Mesodermal cell (in vitro differentiated cells): ENCODE measurements around the gene ZGPAT.
A peak's percentile ranks its signal among the peaks of the same experiment; 100 is the strongest.

ENCODE experiments used
- H3K27ac ChIP-seq: 2 replicates; pipeline ENCODE4 v1.7.0; 2013; ENCODE audit warnings: mild to moderate bottlenecking, low read depth, low read length, moderate library complexity; ENCODE audit not compliant: severe bottlenecking
- H3K36me3 ChIP-seq: 2 replicates; pipeline ENCODE4 v1.7.1; 2013; ENCODE audit warnings: mild to moderate bottlenecking, low read length, moderate library complexity; ENCODE audit not compliant: control insufficient read depth, insufficient read depth
- H3K4me1 ChIP-seq: one replicate; pipeline ENCODE4 v1.7.1; 2013; ENCODE audit warnings: mild to moderate bottlenecking, low read length; ENCODE audit not compliant: insufficient read depth, control insufficient read depth, poor library complexity, severe bottlenecking
- H3K4me3 ChIP-seq: 2 replicates; pipeline ENCODE4 v1.7.0; 2013; ENCODE audit warnings: low read length, control low read depth, mild to moderate bottlenecking; ENCODE audit not compliant: insufficient read depth, poor library complexity, severe bottlenecking; ENCODE audit errors: extremely low read depth
- H3K9me3 ChIP-seq: 2 replicates; pipeline ENCODE4 v1.7.1; 2013; ENCODE audit warnings: mild to moderate bottlenecking, low read length, moderate library complexity; ENCODE audit not compliant: control insufficient read depth
- WGBS, 2 experiments: methylation state at CpG; one replicate each; pipeline ENCODE4 v1.1.5; 2013; ENCODE audit warnings: missing lambda C conversion rate in 2 of 2; ENCODE audit not compliant: insufficient coverage in 2 of 2; 5-methylcytosine and 5-hydroxymethylcytosine counted together

ZGPAT gene

DNA sequence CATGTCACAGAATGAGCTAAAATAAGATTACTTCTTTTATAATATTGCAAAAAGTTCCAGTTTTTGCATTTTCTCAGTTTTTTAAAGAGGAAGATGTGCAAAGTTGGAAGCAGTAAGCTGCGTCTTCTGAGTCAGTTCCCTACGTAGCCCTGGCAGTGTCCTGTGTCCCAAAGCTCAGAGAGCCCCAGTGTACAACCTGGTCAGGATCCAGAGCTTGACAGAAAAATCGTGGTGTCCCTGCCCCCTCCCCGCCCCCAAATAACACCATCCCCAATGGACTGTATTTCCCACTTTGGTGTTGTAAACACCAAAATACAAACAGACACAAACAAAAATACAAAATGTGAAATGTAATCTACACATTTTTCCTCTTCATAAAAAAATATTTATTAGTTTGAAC is 36.3 kb downstream of the ZGPAT start:
- no peak overlapping the region for H3K4me3 ChIP-seq
- WGBS, 2 experiments = 90 to 100% methylated on average over 2 of the region's 4 CpGs

DNA sequence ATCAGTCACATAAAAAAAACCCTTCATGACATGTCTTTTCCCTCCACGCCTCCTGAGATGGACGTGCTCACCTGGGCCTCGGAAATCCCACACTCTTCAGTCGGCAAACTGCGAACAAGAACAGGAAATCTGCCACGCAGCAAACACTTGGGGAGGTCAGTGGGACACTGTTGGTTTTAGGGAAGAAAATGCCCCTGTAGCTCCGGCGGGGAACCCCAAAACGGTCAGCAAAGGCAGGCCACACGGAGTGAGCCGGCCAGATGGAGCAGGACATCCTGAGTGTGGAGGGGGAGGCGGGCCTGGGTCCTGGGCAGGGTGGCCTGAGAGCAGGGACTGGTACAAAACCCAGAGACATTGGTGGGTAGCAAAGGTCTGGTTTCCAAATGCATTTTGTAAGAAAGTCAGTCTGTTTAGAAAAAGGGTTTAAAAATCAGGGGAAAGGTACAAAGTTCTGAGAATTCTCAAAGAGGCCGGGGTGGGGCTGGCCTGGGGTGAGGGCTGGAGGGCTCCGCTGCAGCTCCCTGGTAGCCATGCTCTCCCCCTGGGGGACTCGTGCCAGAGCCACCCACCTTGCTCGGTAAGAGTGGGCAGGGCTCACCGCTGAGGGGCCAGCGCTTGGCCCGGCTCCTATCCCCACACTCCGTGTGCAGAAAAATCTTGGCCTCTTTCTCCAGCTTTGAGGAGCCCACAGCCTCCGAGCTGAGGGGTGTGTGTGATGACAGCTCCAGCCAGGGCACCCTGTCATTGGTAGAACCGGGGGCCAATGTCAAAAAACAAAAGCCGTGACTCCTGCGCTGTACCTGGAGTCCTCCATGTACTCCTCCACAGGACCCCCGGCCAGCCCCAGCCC is 37.0 kb downstream of the ZGPAT start:
- H3K36me3 ChIP-seq = peaks cover 45% of the 10 kb centered on the region
- WGBS, 2 experiments = 92 to 96% methylated on average over 23 to 25 of the region's 25 CpGs
- H3K9me3 ChIP-seq = no peaks in the 10 kb centered on the region
- H3K4me1 ChIP-seq = peaks cover 10% of the 10 kb centered on the region
- no peak overlapping the region for H3K4me3 ChIP-seq
- peak overlapping the region; percentile 29 for H3K27ac ChIP-seq

More for the DNA sequence above, 36.3 kb downstream of the ZGPAT start:
- Histone ChIP-seq H3K27ac (no peak overlapping the region), H3K36me3 (peaks cover 42% of the 10 kb centered on the region), H3K4me1 (peaks cover 10% of the 10 kb centered on the region), H3K9me3 (no peaks in the 10 kb centered on the region)

DNA sequence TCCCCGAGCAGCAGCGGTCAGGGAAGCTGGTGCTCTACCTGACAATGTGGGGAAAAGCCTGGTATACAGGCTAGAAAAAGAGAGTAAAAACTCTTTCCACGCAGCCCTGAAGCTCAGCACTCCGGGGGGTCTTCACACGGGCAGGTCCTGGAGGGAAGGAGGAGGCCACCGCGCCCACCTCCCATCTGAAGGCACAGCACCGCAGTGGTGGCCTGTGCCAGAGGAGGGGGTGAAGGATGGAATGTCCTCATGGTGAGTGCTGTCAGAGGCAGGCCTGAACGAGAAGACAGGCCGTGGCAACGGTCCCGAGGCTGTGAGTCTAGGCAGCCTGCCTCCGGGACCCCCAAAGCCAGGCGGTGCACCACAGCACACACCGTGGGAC is 37.6 kb downstream of the ZGPAT start:
- peaks cover 10% of the 10 kb centered on the region for H3K4me1 ChIP-seq
- no peak overlapping the region for H3K27ac ChIP-seq
- 83 to 91% methylated on average over 12 to 15 of the region's 15 CpGs for WGBS, 2 experiments
- H3K9me3 ChIP-seq = no peaks in the 10 kb centered on the region
- peaks cover 51% of the 10 kb centered on the region for H3K36me3 ChIP-seq
- no peak overlapping the region for H3K4me3 ChIP-seq

DNA sequence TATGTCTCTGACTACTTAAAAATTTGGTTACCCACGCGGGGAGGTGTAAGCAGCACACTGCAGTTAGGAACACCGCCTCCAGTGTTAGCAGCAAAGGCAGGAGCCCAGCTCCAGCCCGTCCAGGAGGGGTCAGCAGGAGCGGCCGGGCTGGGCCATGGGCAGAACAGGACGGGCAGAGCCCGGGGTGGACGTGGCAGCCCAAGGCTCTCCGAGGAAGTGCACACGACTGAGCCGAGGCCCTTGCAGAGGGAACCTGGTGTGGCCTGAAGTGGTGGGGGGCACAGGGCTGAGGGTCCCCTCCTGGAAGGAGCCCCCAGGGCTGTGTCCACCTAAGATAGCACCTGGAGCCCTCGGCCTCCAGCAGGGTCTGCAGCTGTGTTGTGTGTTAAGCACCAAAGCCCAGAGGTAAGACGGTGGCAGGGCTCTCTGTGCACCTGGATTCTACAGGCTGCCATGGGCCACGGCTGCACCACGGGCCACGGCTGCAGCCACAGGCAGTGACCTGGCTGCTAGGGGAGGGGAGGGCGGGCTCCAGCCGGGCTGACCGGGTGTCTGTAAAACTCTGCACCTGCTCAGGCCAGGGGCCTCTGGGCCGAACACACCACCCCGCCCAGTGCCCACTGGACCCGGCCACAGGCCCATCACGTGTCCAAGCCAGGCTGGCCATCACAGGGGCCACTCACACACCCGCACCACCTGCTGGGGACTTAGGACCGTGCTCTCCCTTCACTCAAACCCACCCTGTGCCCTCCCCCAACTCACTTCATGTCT is 38.3 kb downstream of the ZGPAT start:
- H3K36me3 ChIP-seq = peaks cover 53% of the 10 kb centered on the region
- WGBS, 2 experiments = 94 to 96% methylated on average over 22 of the region's 26 CpGs
- no peak overlapping the region for H3K4me3 ChIP-seq
- H3K9me3 ChIP-seq = no peaks in the 10 kb centered on the region
- H3K27ac ChIP-seq = no peak overlapping the region
- peaks cover 9% of the 10 kb centered on the region for H3K4me1 ChIP-seq

DNA sequence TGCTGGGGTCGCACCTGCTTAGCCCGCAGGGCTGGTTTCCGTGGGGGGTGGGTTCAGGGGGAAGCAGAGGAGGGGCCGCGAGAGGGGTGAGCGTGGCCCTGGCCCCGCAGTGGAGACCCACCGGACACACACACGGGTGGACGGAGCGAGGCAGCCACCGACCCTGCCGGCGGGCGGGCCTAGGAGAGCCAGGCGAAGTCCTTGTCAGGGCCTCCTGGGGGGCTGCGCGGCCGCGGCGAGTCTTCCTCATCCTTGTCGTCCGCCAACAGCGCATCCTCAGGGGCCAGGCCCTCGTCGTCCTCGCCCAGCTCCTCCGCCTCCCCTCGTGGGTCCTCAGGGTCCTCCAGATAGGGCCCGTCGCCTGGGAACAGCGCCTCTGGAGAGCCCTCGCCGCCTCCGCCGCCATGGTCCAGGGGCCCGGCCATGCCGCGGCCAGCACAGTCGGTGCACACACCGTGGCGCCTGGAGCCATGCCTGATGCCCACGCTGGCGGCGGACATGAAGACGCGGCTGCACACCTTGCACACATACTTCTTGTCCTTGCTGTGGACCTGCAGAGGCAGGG is 39.0 kb downstream of the ZGPAT start:
- no peak overlapping the region for H3K4me3 ChIP-seq
- H3K4me1 ChIP-seq = peaks cover 5% of the 10 kb centered on the region
- H3K36me3 ChIP-seq = peaks cover 48% of the 10 kb centered on the region
- 92 to 96% methylated on average over 31 to 41 of the region's 47 CpGs for WGBS, 2 experiments
- H3K9me3 ChIP-seq = no peaks in the 10 kb centered on the region
- no peak overlapping the region for H3K27ac ChIP-seq

DNA sequence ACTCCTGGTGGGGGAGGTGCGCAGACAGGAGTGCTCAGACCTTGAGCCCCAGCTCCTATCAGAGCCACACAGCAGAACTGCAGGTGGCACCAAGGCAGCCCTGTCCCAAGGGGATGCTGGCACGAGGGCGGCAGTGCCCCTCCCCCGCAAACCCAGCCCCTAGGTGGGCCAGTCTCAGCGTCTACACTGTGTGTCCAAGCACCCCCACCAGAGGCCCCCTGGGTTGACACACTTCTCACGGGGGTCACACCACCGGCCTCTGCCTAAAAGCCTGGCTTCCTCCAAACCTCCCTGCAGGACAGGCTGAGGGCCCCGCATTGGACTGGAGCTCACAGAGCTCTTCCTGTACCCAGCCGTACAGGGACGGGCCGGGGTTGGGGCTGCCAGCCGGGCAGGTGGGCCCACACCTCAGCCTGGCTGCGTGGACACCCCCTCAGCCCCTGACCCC is 39.8 kb downstream of the ZGPAT start:
- Histone ChIP-seq H3K9me3 (no peaks in the 10 kb centered on the region), H3K4me1 (peaks cover 5% of the 10 kb centered on the region), H3K36me3 (peaks cover 45% of the 10 kb centered on the region), H3K27ac (no peak overlapping the region), H3K4me3 (no peak overlapping the region)
- WGBS, 2 experiments = 82 to 85% methylated on average over 11 to 13 of the region's 13 CpGs

DNA sequence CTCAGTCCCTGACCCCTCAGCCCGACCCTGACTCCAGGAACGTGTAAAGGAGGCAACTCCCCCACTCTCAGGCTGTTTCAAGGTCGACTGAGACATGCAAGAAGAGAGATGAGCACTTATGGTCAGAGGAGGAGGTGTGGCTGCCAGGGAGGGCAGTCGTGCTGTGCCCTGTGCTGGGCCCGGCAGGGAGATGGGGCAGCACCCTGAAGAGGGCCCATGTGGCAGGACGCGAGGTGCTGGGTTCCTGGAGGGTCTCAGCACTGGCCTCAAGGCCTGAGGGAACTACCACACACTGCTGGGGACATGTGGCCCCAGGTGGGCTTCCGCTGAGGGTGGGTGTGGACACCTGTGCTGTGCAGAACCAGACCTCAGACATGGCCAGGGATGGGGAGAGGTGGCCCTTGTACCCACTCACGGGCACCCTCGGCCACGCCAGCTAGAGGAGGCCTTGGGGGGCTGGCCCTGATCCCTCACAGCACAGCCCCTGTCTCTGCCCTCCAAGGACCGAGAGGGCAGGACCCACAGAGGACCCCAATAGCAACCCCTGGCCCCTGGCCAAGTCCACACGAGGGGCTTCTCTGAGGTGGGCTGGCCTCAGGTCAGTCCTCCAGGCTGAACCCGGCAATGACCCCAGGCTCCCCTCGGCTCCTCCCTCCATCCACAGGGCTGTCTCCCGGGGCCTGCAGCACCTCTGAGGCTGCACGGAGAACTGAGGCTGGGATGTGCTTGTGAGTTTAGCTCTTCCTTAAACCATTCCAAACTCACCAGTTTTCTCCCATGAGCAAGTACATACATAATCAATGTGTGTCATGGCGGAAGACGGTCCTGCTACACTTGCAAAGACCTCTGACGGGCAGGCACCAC is 40.5 kb downstream of the ZGPAT start:
- Histone ChIP-seq H3K4me1 (peaks cover 5% of the 10 kb centered on the region), H3K9me3 (no peaks in the 10 kb centered on the region), H3K4me3 (no peak overlapping the region), H3K36me3 (peaks cover 45% of the 10 kb centered on the region), H3K27ac (no peak overlapping the region)
- WGBS, 2 experiments = 85 to 88% methylated on average over 11 to 16 of the region's 20 CpGs

DNA sequence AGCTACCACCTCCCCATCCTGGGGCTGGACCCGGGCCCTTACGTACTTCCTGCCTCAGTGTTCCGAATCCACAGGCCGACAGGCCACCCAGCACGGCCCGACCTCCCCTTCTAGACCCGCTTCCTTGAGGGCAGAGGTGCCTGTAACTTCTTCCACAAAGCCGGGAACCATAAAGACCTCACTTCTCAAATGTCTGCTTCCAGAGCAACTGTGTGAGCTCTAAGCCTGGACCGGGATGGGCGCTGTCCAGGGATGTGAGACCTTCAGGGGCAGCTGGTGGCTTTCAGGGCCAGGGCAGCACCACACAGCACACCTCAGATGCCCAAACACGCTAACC is 41.1 kb downstream of the ZGPAT start:
- H3K27ac ChIP-seq = no peak overlapping the region
- WGBS, 2 experiments = 96 to 99% methylated on average over 9 to 10 of the region's 11 CpGs
- peaks cover 5% of the 10 kb centered on the region for H3K4me1 ChIP-seq
- peaks cover 40% of the 10 kb centered on the region for H3K36me3 ChIP-seq
- H3K4me3 ChIP-seq = no peak overlapping the region
- no peaks in the 10 kb centered on the region for H3K9me3 ChIP-seq

DNA sequence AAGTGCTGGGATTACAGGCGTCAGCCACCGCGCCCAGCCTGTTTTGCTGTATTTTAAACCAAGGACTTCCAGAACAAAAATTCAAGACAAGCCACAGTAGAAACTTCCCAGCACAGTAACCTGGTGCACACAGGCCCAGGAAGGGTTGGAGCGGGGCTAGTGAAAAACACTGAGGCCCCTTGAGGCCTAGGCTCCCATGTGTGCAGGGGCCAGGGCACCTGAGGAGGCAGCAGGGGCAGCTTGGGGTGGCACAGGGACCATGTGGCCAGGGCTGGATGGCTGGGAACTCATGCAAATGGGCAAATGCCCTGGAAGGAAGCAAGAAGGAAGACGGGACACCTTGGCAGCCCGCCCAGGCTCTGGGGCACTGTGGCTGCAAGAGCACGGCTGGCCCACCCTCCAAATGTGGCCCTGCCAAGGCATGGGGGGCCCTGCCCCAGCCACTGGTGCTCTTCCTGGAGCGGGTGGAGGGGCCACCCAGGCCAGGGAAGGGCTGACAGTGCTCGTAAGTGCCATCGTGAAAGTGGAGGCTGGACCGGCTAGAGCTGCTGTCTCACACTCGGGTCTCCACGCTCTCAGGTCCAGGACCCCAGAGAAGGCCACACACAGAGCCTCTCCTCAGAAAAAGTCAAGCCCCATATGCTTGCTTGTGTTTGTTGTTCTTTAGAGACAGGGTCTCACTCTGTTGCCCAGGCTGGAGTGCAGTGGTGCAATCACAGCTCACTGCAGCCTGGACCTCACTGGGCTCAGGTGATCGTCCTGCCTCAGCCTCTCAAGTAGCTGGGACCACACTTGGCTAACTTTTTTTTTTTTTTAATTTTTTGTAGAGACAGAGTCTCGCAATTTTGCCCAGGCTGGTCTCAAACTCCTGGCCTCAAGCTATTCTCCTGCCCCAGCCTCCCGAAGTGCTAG is 42.0 kb downstream of the ZGPAT start:
- Histone ChIP-seq H3K27ac (no peak overlapping the region), H3K9me3 (no peaks in the 10 kb centered on the region), H3K4me1 (peaks cover 5% of the 10 kb centered on the region), H3K36me3 (peaks cover 37% of the 10 kb centered on the region), H3K4me3 (no peak overlapping the region)
- whole genome bisulfite sequencing, 2 experiments = 94 to 97% methylated on average over 12 of the region's 16 CpGs
